AG04449 (cell line): ENCODE data around the gene LEFTY2.
A peak's percentile ranks its signal among the peaks of the same experiment; 100 is the strongest.

Source experiments
- CTCF ChIA-PET: fragments of 350-600 bp; formaldehyde crosslinking; extraction: SDS; loops from one replicate; lab custom pipeline; 2021; ENCODE audit warnings: antibody characterized with exemption; lab: Yijun Ruan, JAX
- POLR2A ChIA-PET: fragments of 400-600, 350-600 bp; formaldehyde crosslinking; extraction: SDS; loops from one replicate; lab custom pipeline; 2020; ENCODE audit warnings: antibody characterized with exemption, inconsistent platforms; lab: Yijun Ruan, JAX
- DNase-seq: peaks from one replicate; pipeline ENCODE4 v3.0.0-alpha.2; 2010; ENCODE audit warnings: low read depth, low spot score
- H3K4me3 ChIP-seq: 2 replicates; pipeline ENCODE4 v1.5.1; 2011; ENCODE audit warnings: low read depth, mild to moderate bottlenecking, control low read depth, low read length
- TF ChIP-seq, protein P1 (sequence below): IDR thresholded peaks from one replicate; pipeline ENCODE4 v1.5.1; 2011; ENCODE audit warnings: mild to moderate bottlenecking, moderate library complexity, low read length, control low read depth, inconsistent platforms; ENCODE audit not compliant: insufficient read depth; ENCODE audit errors: missing control alignments

Gene LEFTY2

DNA sequence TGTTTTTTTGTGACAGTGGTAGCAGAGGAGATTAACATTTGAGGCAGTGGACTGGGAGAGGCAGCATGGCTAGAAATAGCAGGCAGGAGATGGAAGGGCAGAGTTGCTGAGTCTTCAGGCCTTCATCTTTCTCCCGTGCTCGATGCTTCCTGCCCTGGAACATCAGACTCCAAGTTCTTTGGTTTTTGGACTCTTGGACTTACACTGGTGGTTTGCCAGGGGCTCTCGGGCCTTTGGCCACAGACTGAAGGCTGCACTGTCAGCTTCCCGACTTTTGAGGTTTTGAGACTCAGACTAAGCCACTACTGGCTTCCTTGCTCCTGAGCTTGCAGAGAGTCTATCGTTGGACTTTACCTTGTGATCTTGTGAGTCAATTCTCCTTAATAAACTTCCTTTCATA, 24.2 kb upstream of the LEFTY2 start:
- DNase-seq: no peak
- ChIA-PET CTCF (interaction anchor here (1.1 kb wide), 1 partner anchor 10 kb away, joined by 4 read pairs; no protein-coding TSS in a partner anchor), POLR2A (no interaction called here)
- no peak overlapping the region for H3K4me3 ChIP-seq
- TF ChIP-seq, protein P1, sequence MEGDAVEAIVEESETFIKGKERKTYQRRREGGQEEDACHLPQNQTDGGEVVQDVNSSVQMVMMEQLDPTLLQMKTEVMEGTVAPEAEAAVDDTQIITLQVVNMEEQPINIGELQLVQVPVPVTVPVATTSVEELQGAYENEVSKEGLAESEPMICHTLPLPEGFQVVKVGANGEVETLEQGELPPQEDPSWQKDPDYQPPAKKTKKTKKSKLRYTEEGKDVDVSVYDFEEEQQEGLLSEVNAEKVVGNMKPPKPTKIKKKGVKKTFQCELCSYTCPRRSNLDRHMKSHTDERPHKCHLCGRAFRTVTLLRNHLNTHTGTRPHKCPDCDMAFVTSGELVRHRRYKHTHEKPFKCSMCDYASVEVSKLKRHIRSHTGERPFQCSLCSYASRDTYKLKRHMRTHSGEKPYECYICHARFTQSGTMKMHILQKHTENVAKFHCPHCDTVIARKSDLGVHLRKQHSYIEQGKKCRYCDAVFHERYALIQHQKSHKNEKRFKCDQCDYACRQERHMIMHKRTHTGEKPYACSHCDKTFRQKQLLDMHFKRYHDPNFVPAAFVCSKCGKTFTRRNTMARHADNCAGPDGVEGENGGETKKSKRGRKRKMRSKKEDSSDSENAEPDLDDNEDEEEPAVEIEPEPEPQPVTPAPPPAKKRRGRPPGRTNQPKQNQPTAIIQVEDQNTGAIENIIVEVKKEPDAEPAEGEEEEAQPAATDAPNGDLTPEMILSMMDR: no peak

DNA sequence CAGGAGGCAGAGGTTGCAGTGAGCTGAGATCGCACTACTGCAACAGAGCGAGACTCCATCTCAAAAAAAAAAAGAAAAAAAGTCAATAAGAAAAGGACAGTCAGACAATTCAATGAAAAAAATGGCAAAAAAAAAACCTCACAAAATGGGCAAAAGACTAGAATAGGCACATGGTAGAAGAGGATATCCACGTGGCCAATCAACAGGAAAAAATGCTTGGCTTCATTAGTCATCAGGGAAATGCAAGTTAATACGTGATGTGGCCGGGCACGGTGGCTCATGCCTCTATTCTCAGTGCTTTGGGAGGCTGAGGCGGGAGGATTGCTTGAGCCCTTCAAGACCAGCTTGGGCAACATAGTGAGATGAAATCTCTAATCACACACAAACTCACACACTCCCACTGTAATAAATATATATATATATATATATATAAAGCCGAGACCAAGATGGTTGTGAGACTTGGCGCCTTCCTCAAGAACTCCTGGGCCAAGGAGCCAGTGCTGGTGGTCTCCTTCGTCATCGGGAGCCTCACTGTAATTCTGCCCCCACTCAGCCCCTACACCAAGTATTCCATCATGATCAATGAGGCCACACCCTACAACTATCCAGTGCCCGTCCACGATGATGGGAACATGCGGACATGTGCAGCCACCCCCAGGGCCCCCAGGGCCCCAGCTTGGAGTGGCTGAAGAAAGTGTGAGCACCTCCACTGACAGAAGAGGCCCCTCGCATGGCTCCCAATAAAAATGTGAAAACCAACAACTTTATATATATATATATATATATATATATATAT, 22.9 kb upstream of the LEFTY2 start:
- no peak overlapping the region for H3K4me3 ChIP-seq
- DNase-seq: no peak
- ChIA-PET POLR2A (no interaction called here), CTCF (interaction anchor here (1.0 to 1.3 kb wide), 6 partner anchors 11 to 187 kb away, joined by 3 to 4 read pairs (median 3); partner anchors contain the start of gene SRP9)
- TF ChIP-seq, protein P1: no peak

DNA sequence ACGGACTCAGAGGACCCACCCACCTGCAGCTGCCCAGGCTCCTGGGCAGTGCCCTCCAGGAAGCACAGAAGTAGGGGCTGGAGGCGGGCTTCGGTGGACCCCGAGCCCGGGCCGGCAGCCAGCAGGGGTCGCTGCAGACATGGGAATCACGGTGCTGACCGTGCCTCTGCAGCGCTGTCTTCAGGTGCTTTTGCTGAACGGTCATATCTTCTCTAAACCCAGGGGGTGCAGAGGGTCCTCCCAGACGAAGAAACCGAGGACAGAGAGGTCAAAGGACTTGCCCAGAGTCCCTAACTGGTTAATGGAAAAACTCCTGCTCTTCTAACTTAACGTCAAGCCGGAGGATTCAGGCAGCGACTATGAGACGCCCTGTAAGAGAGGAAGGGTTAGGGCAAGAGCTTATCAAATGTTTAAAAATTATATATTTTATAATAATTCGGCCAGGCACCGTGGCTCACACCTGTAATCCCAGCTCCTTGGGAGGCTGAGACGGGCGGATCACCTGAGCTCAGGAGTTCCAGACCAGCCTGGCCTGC, 21.5 kb upstream of the LEFTY2 start:
- POLR2A ChIA-PET: no interaction called here
- CTCF ChIA-PET: interaction anchor here (1.0 to 1.5 kb wide), 9 partner anchors 11 to 190 kb away, joined by 3 to 4 read pairs (median 3); partner anchors contain the start of gene SRP9
- no peak overlapping the region for H3K4me3 ChIP-seq
- no peak for DNase-seq
- TF ChIP-seq, protein P1: peak; percentile 53

DNA sequence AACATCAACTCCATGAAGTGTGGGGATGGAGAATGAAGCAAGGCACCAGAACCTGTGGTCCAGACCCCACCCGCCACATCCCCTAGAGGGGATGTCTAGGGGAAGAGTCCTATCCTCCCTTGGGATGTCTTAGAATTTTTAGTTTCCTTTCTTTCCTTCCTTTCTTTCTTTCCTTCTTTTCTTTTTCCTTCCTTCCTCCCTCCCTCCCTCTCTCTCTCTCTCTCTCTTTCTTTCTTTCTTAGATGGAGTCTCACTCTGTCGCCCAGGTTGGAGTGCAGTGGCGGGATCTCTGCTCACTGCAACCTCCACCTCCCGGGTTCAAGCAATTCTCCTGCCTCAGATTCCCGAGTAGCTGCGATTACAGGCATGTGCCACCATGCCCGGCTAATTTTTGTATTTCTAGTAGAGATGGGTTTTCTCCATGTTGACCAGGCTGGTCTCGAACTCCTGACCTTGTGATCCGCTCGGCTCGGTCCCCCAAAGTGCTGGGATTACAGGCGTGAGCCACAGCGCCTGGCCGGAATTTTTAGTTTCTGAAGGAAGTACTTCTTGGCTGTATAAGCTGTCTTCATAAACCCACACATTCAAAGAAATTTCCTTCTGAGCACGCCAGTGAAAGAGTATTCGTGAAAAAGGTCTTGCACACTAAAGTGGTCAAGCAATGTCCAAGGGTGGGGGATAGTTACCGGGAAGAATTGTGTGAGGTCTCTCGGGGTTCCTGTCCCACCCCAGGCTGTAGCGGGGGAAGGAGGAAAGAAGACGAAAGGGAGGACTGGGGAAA, 20.8 kb upstream of the LEFTY2 start:
- TF ChIP-seq, protein P1: no peak
- POLR2A ChIA-PET: no interaction called here
- H3K4me3 ChIP-seq: no peak overlapping the region
- no peak for DNase-seq
- CTCF ChIA-PET: interaction anchor here (0.8 to 2.8 kb wide), 8 partner anchors 13 to 491 kb away, joined by 3 to 14 read pairs (median 4); no protein-coding TSS in a partner anchor

DNA sequence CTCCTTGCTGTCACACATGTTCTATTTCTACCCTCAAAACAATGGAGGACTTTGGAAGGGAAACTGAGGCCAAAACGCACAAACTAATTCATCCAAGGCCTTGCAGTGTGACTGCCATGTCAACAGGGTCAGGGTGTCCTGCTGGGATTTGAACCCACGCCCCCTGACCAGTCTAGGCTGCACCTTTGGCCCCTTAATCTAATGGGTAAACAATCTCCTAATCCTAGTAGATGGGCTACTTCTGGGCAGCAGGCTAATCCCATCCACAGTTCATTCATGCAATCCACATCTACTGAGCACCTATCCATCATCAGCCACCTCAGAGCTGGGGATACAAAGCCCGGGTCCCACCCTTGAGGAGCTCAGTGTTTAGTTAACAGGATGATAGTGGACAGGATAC, 17.0 kb upstream of the LEFTY2 start:
- ChIA-PET CTCF (interaction anchor here (1.1 kb wide), 1 partner anchor 28 kb away, joined by 3 read pairs; no protein-coding TSS in a partner anchor), POLR2A (no interaction called here)
- no peak overlapping the region for H3K4me3 ChIP-seq
- DNase-seq: no peak
- TF ChIP-seq, protein P1: no peak
